Lower lobe of right lung (tissue), 2 donors: ENCODE measurements around the gene ARL8A. TPM values are rescaled to one million over a fixed set of nuclear protein-coding genes. Genes with fewer than 3 reads are reported as not detected.
"Not testable (repeated sequence)": the region's sequence is repeated elsewhere in the genome, so short reads cannot be mapped to it uniquely, and the experiment has no call there.

ENCODE experiments used
- ATAC-seq, 2 donors: fragments of 200-7000 bp; cut with Tn5 transposase; one replicate each; pipeline ENCODE4 v1.9.1; 2020 to 2022; ENCODE audit warnings: mild to moderate bottlenecking in 2 of 2, moderate library complexity in 2 of 2
- DNase-seq: peaks from one replicate; pipeline ENCODE4 v3.0.0-alpha.2; 2020
- H3K27ac ChIP-seq: fragments of 200-600 bp; one replicate; pipeline ENCODE4 v1.8.0; 2022
- H3K27me3 ChIP-seq: fragments of 200-600 bp; one replicate; pipeline ENCODE4 v1.8.0; 2022; ENCODE audit warnings: low read depth
- H3K36me3 ChIP-seq: fragments of 200-600 bp; one replicate; pipeline ENCODE4 v1.8.0; 2022; ENCODE audit warnings: mild to moderate bottlenecking
- H3K4me1 ChIP-seq: fragments of 200-600 bp; one replicate; pipeline ENCODE4 v1.8.0; 2022
- H3K4me3 ChIP-seq: fragments of 200-600 bp; one replicate; pipeline ENCODE4 v1.8.0; 2022; ENCODE audit warnings: mild to moderate bottlenecking
- H3K9me3 ChIP-seq: fragments of 200-600 bp; one replicate; pipeline ENCODE4 v1.8.0; 2022
- intact Hi-C: fragments of 100-400 bp; cut with DNase I; formaldehyde crosslinking; loops from one replicate; pipeline ENCODE4 v1.11.0; 2022
- total RNA-seq: library from RNA; stranded (reverse); fragmentation: NEBNext Ultra II Directional; extraction: Animal tissue kit (Norgen Biotek cat#: 25700); gene quantifications from one replicate; pipeline ENCODE4 v1.2.1, GENCODE V29; 2021
- TF ChIP-seq, protein P1 (sequence below): fragments of 200-600 bp; IDR thresholded peaks from one replicate; pipeline ENCODE4 v1.8.0; 2022; ENCODE audit warnings: antibody characterized with exemption, mild to moderate bottlenecking
- donor health status: DM: no; HTN: yes; CAD: no; lungs with severe emphysema.

Gene ARL8A
- total RNA-seq, 1 donor from 2014 or later, result 98.0 TPM

GRCh38 chr1:202168861-202169260 is 24.3 kb upstream of the ARL8A start:
- ATAC-seq, result no peak
- Histone ChIP-seq H3K27me3 (no peaks in the 10 kb centered on the region), H3K4me3 (no peak overlapping the region), H3K9me3 (no peaks in the 10 kb centered on the region), H3K27ac (no peak overlapping the region), H3K4me1 (peaks cover 11% of the 10 kb centered on the region), H3K36me3 (no peaks in the 10 kb centered on the region)
- no peak for DNase-seq
- TF ChIP-seq, protein P1, sequence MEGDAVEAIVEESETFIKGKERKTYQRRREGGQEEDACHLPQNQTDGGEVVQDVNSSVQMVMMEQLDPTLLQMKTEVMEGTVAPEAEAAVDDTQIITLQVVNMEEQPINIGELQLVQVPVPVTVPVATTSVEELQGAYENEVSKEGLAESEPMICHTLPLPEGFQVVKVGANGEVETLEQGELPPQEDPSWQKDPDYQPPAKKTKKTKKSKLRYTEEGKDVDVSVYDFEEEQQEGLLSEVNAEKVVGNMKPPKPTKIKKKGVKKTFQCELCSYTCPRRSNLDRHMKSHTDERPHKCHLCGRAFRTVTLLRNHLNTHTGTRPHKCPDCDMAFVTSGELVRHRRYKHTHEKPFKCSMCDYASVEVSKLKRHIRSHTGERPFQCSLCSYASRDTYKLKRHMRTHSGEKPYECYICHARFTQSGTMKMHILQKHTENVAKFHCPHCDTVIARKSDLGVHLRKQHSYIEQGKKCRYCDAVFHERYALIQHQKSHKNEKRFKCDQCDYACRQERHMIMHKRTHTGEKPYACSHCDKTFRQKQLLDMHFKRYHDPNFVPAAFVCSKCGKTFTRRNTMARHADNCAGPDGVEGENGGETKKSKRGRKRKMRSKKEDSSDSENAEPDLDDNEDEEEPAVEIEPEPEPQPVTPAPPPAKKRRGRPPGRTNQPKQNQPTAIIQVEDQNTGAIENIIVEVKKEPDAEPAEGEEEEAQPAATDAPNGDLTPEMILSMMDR, result no peak
- intact Hi-C loops, result no loop called here

- no peaks in the 10 kb centered on the region for H3K27me3 ChIP-seq
- peak overlapping the region; percentile 23 for H3K4me3 ChIP-seq
- no peaks in the 10 kb centered on the region for H3K36me3 ChIP-seq
- H3K27ac ChIP-seq, result no peak overlapping the region
- H3K4me1 ChIP-seq, result peaks cover 11% of the 10 kb centered on the region
- ATAC-seq, result peak in 1 of 2 donors; percentile 43
- DNase-seq, result no peak
- TF ChIP-seq, protein P1, result no peak
- H3K9me3 ChIP-seq, result no peaks in the 10 kb centered on the region
- intact Hi-C loops, result no loop called here
Observed at GRCh38 chr1:202167708-202168415, 23.3 kb upstream of the ARL8A start.

DNA sequence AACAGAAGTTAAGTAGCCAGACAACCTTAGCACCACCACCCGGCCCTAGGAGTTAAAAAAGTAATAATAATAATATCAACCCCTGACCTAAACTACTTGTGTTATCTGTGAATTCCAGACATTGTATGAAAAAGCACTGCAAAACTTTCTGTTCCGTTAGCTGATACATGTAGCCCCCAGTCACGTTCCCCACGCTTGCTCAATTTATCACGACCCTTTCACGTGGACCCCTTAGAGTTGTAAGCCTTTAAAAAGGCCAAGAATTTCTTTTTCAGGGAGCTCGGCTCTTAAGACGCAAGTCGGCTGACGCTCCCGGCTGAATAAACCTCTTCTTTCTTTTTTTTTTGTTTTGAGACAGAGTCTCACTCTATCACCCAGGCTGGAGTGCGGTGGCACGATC is 22.5 kb upstream of the ARL8A start:
- H3K27ac ChIP-seq, intact Hi-C loops, DNase-seq, H3K9me3 ChIP-seq, ATAC-seq, H3K27me3 ChIP-seq, H3K36me3 ChIP-seq: not testable (repeated sequence)
- Histone ChIP-seq H3K4me3 (peak overlapping the region; percentile 23), H3K4me1 (peaks cover 18% of the 10 kb centered on the region)

GRCh38 chr1:202165942-202166843 is 21.7 kb upstream of the ARL8A start:
- intact Hi-C loops, result no loop called here
- TF ChIP-seq, protein P1, result no peak
- DNase-seq (no peak), ATAC-seq (no peak)
- no peaks in the 10 kb centered on the region for H3K9me3 ChIP-seq
- H3K27me3 ChIP-seq, result no peaks in the 10 kb centered on the region
- no peak overlapping the region for H3K27ac ChIP-seq
- peaks cover 24% of the 10 kb centered on the region for H3K4me1 ChIP-seq
- H3K4me3 ChIP-seq, result no peak overlapping the region
- no peaks in the 10 kb centered on the region for H3K36me3 ChIP-seq

DNA sequence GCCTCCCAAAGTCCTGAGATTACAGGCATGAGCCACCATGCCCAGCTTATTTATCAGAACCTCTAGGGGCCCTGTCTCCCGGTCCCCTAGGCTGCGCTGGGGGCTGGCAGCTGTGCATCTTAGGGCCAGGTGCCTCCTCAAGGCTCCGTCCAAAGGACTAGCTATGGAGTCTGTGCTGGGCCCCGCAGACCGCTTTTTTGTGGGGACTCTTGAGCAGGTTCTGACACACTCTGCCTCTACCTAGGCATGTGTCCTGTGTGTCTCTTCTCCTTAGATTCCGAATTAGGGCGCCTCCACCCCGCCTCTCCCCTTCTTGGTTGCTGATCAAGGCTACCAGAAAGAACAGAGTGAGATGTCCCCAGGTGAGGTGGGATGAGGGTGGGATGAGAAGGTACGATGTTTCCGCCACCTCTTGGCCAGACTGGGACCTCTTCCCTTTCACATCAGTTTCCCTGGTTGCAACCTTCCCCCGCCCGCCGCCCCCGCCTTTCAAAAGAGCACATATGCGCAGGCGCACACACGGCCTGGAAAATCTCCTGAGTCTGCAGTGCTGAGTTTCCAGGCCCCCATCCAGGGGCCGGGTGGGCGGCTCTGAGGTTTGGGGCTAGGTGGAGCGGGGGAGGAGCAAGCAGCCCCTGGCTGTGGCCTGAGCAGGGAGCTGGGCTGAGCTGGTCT is 20.9 kb upstream of the ARL8A start:
- DNase-seq (no peak), ATAC-seq (no peak)
- intact Hi-C loops, result no loop called here
- Histone ChIP-seq H3K4me1 (peaks cover 31% of the 10 kb centered on the region), H3K27me3 (no peaks in the 10 kb centered on the region), H3K36me3 (no peaks in the 10 kb centered on the region), H3K4me3 (no peak overlapping the region), H3K27ac (no peak overlapping the region), H3K9me3 (no peaks in the 10 kb centered on the region)
- TF ChIP-seq, protein P1, result no peak
